GM12864 (cell line): ENCODE results near the gene ANKS4B.

Experiments used
- DNase-seq: peaks from one replicate; pipeline ENCODE4 v3.0.0-alpha.2; 2011; ENCODE audit warnings: low read depth
- H3K4me3 ChIP-seq: 2 replicates; pipeline ENCODE4 v1.5.1; 2011; ENCODE audit warnings: mild to moderate bottlenecking, low read depth, low read length, control low read depth
- CTCF ChIP-seq: IDR thresholded peaks from 2 replicates; pipeline ENCODE4 v1.5.1; 2011; ENCODE audit warnings: low read depth, mild to moderate bottlenecking, moderate library complexity, low read length, control low read depth, inconsistent platforms; ENCODE audit errors: missing control alignments

ANKS4B gene

GRCh38 chr16:21262779-21263639 lies 29.5 kb downstream of the ANKS4B start:
- H3K4me3 ChIP-seq: no peak overlapping the region
- no peak for TF ChIP-seq CTCF
- DNase-seq: no peak

- TF ChIP-seq CTCF: no peak
- H3K4me3 ChIP-seq: no peak overlapping the region
- DNase-seq: no peak
Observed at GRCh38 chr16:21263640-21264570, 30.4 kb downstream of the ANKS4B start.

- TF ChIP-seq CTCF: no peak
- H3K4me3 ChIP-seq: no peak overlapping the region
Observed at GRCh38 chr16:21264571-21265036, 31.1 kb downstream of the ANKS4B start.

GRCh38 chr16:21265104-21265837 lies 31.8 kb downstream of the ANKS4B start:
- TF ChIP-seq CTCF: no peak
- no peak for DNase-seq
- H3K4me3 ChIP-seq: no peak overlapping the region

More at GRCh38 chr16:21264571-21265036, 31.1 kb downstream of the ANKS4B start:
- DNase-seq: no peak

GRCh38 chr16:21267298-21267697 lies 33.8 kb downstream of the ANKS4B start:
- H3K4me3 ChIP-seq: no peak overlapping the region
- no peak for TF ChIP-seq CTCF
- no peak for DNase-seq

GRCh38 chr16:21268236-21268635 lies 34.7 kb downstream of the ANKS4B start:
- no peak for DNase-seq
- TF ChIP-seq CTCF: no peak
- no peak overlapping the region for H3K4me3 ChIP-seq
